Endodermal cell (in vitro differentiated cells): ENCODE results near the gene KIF9. TPM values are rescaled to one million over a fixed set of nuclear protein-coding genes. Genes with fewer than 3 reads are reported as not detected.

Source experiments
- DNase-seq: peaks from one replicate; pipeline ENCODE4 v3.0.0-alpha.2; 2017
- H3K27ac ChIP-seq: 2 replicates; pipeline ENCODE4 v1.5.1; 2013; ENCODE audit warnings: mild to moderate bottlenecking, low read depth, low read length, moderate library complexity
- H3K27me3 ChIP-seq: 2 replicates; pipeline ENCODE4 v1.6.1; 2013; ENCODE audit warnings: mild to moderate bottlenecking, low read length, moderate library complexity; ENCODE audit not compliant: insufficient read depth, control insufficient read depth, poor library complexity, severe bottlenecking
- H3K36me3 ChIP-seq: 2 replicates; pipeline ENCODE4 v1.7.0; 2013; ENCODE audit warnings: mild to moderate bottlenecking, low read length, moderate library complexity; ENCODE audit not compliant: control insufficient read depth, insufficient read depth
- H3K4me1 ChIP-seq: one replicate; pipeline ENCODE4 v1.7.0; 2013; ENCODE audit warnings: low read length; ENCODE audit not compliant: control insufficient read depth, insufficient read depth
- H3K4me3 ChIP-seq: 2 replicates; pipeline ENCODE4 v1.5.1; 2013; ENCODE audit warnings: mild to moderate bottlenecking, low read length, moderate library complexity
- H3K9ac ChIP-seq: 2 replicates; pipeline ENCODE4 v1.6.1; 2013; ENCODE audit warnings: mild to moderate bottlenecking, low read length, moderate library complexity; ENCODE audit not compliant: poor library complexity, severe bottlenecking; ENCODE audit errors: extremely low read depth
- H3K9me3 ChIP-seq: 2 replicates; pipeline ENCODE4 v1.6.1; 2013; ENCODE audit warnings: mild to moderate bottlenecking, low read length, moderate library complexity; ENCODE audit not compliant: control insufficient read depth
- H3K27ac Mint-ChIP-seq: 2 replicates; pipeline ENCODE4 v1.8.0; 2020; ENCODE audit warnings: mixed read lengths
- H3K27me3 Mint-ChIP-seq: 2 replicates; pipeline ENCODE4 v1.8.0; 2021; ENCODE audit warnings: mild to moderate bottlenecking, mixed read lengths; ENCODE audit not compliant: insufficient read depth
- H3K36me3 Mint-ChIP-seq: 2 replicates; pipeline ENCODE4 v1.8.0; 2020; ENCODE audit warnings: low read depth, mixed read lengths
- H3K4me1 Mint-ChIP-seq: 2 replicates; pipeline ENCODE4 v1.8.0; 2020; ENCODE audit warnings: mixed read lengths
- H3K4me3 Mint-ChIP-seq: 2 replicates; pipeline ENCODE4 v1.8.0; 2020; ENCODE audit warnings: mild to moderate bottlenecking, moderate library complexity, mixed read lengths
- H3K9me3 Mint-ChIP-seq: 2 replicates; pipeline ENCODE4 v1.8.0; 2020; ENCODE audit warnings: mild to moderate bottlenecking, mixed read lengths
- WGBS, 2 experiments: methylation state at CpG; one replicate each; pipeline versions ENCODE4 v1.1.5 to v1.1.7; 2013; ENCODE audit warnings: missing lambda C conversion rate in 2 of 2, mixed read lengths in 1 of 2; ENCODE audit not compliant: insufficient coverage in 1 of 2, insufficient read length in 1 of 2; 5-methylcytosine and 5-hydroxymethylcytosine counted together
- total RNA-seq, 2 donors: library from RNA; stranded (reverse); fragmentation: NEBNext Ultra II Directional in 1 of 2; extraction: Animal tissue kit (Norgen Biotek cat#: 25700) in 1 of 2; gene quantifications; 2 replicates in 1 of 2; 3 replicates in 1 of 2; pipeline ENCODE4 v1.2.1, GENCODE V29; 2021
- TF ChIP-seq, protein P1 (sequence below): fragments of 200-600 bp; sonication (generic); conservative IDR thresholded peaks from 2 replicates; pipeline ENCODE4 v1.5.0; 2021; ENCODE audit warnings: antibody characterized with exemption, mild to moderate bottlenecking

Gene KIF9
- total RNA-seq, 2 donors from 2014 or later, result 9.9 TPM

GRCh38 chr3:47299381-47300318, 17.1 kb upstream of the KIF9 start:
- Mint-ChIP-seq H3K27ac (no peak overlapping the region), H3K9me3 (no peaks in the 10 kb centered on the region)

GRCh38 chr3:47298439-47298838, 15.8 kb upstream of the KIF9 start:
- H3K9ac ChIP-seq, result no peak overlapping the region
- no peak overlapping the region for H3K4me3 Mint-ChIP-seq
- H3K9me3 Mint-ChIP-seq, result no peaks in the 10 kb centered on the region
- peaks cover 22% of the 10 kb centered on the region for H3K36me3 Mint-ChIP-seq
- H3K9me3 ChIP-seq, result no peaks in the 10 kb centered on the region
- peaks cover 5% of the 10 kb centered on the region for H3K4me1 ChIP-seq
- peaks cover 30% of the 10 kb centered on the region for H3K36me3 ChIP-seq
- H3K27ac Mint-ChIP-seq, result no peak overlapping the region
- DNase-seq, result no peak
- no peaks in the 10 kb centered on the region for H3K27me3 ChIP-seq
- H3K27me3 Mint-ChIP-seq, result no peaks in the 10 kb centered on the region
- no peak overlapping the region for H3K27ac ChIP-seq
- H3K4me3 ChIP-seq, result no peak overlapping the region
- TF ChIP-seq, protein P1, sequence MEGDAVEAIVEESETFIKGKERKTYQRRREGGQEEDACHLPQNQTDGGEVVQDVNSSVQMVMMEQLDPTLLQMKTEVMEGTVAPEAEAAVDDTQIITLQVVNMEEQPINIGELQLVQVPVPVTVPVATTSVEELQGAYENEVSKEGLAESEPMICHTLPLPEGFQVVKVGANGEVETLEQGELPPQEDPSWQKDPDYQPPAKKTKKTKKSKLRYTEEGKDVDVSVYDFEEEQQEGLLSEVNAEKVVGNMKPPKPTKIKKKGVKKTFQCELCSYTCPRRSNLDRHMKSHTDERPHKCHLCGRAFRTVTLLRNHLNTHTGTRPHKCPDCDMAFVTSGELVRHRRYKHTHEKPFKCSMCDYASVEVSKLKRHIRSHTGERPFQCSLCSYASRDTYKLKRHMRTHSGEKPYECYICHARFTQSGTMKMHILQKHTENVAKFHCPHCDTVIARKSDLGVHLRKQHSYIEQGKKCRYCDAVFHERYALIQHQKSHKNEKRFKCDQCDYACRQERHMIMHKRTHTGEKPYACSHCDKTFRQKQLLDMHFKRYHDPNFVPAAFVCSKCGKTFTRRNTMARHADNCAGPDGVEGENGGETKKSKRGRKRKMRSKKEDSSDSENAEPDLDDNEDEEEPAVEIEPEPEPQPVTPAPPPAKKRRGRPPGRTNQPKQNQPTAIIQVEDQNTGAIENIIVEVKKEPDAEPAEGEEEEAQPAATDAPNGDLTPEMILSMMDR, result no peak
- WGBS, 2 experiments, result 80% methylated on average over 3 of the region's 3 CpGs; no CpG with 5 or more reads in 1 of the 2 experiments
- H3K4me1 Mint-ChIP-seq, result peaks cover 8% of the 10 kb centered on the region

More at GRCh38 chr3:47299381-47300318, 17.1 kb upstream of the KIF9 start:
- peaks cover 5% of the 10 kb centered on the region for H3K4me1 ChIP-seq
- TF ChIP-seq, protein P1, result no peak
- no peaks in the 10 kb centered on the region for H3K9me3 ChIP-seq
- H3K27me3 ChIP-seq, result no peaks in the 10 kb centered on the region
- Mint-ChIP-seq H3K4me3 (no peak overlapping the region), H3K36me3 (peaks cover 25% of the 10 kb centered on the region), H3K4me1 (peaks cover 7% of the 10 kb centered on the region), H3K27me3 (no peaks in the 10 kb centered on the region)
- no peak for DNase-seq
- WGBS, 2 experiments, result 96 to 97% methylated on average over 4 to 8 of the region's 9 CpGs
- no peak overlapping the region for H3K27ac ChIP-seq
- peaks cover 36% of the 10 kb centered on the region for H3K36me3 ChIP-seq
- no peak overlapping the region for H3K9ac ChIP-seq
- H3K4me3 ChIP-seq, result no peak overlapping the region

GRCh38 chr3:47296562-47297302, 14.1 kb upstream of the KIF9 start:
- H3K9ac ChIP-seq, result no peak overlapping the region
- peaks cover 17% of the 10 kb centered on the region for H3K36me3 ChIP-seq
- TF ChIP-seq, protein P1, result no peak
- WGBS, 2 experiments, result 91 to 100% methylated on average over 1 to 2 of the region's 2 CpGs
- H3K4me1 ChIP-seq, result peaks cover 5% of the 10 kb centered on the region
- no peak overlapping the region for H3K4me3 ChIP-seq
- peaks cover 12% of the 10 kb centered on the region for H3K36me3 Mint-ChIP-seq
- DNase-seq, result no peak
- peaks cover 8% of the 10 kb centered on the region for H3K4me1 Mint-ChIP-seq
- H3K9me3 Mint-ChIP-seq, result no peaks in the 10 kb centered on the region
- no peaks in the 10 kb centered on the region for H3K27me3 Mint-ChIP-seq
- H3K27ac ChIP-seq, result peak overlapping the region; percentile 61
- no peak overlapping the region for H3K4me3 Mint-ChIP-seq
- H3K9me3 ChIP-seq, result no peaks in the 10 kb centered on the region
- H3K27ac Mint-ChIP-seq, result no peak overlapping the region
- H3K27me3 ChIP-seq, result no peaks in the 10 kb centered on the region
